Jurkat, Clone E6-1 (cell line): ENCODE results near the gene EPB41L4A.

Experiments used
- DNase-seq: peaks from one replicate; pipeline ENCODE4 v3.0.0-alpha.2; 2011; ENCODE audit warnings: low read depth, low spot score
- H3K4me3 ChIP-seq: 2 replicates; pipeline ENCODE4 v1.5.1; 2011; ENCODE audit warnings: mild to moderate bottlenecking, low read length, control low read depth, moderate library complexity

Gene EPB41L4A

DNA sequence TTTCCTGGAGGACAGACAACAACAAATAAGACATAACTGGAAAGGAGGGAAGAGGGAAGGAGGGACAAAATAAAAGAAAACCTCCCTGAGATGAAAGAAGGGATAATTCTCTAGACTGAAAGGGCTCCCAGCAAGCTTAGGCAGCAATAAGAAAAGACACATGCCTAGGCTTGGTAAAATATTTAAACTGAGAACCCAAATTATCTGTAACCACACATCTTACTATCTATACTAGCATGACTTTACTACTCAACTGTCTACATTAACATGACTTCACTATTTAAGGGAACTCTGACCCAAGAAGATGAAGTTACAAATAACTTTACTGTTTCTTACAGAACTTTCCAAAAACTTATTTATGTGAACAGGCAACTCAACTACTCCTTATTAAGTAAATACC is 95.9 kb downstream of the EPB41L4A start:
- DNase-seq: no peak
- no peak overlapping the region for H3K4me3 ChIP-seq

DNA sequence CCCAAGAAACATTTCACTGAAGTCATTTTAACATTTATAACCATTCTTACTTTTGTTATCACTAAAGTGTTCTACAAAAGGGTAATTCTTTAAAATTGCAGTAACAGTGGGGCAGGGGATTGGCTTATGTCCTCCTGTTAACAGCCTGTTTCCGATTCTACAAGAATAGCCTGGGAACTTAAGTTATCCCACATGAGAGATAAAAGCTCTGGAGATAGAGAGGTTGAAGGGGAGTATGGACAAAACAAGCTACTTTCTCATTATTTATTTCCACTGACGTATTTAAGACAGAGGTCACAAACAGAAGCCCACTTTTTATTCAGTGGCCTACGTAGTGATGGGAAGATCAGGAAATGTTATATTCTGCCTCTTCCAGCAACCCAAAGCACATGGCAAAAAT is 98.7 kb downstream of the EPB41L4A start:
- DNase-seq: no peak
- H3K4me3 ChIP-seq: no peak overlapping the region

DNA sequence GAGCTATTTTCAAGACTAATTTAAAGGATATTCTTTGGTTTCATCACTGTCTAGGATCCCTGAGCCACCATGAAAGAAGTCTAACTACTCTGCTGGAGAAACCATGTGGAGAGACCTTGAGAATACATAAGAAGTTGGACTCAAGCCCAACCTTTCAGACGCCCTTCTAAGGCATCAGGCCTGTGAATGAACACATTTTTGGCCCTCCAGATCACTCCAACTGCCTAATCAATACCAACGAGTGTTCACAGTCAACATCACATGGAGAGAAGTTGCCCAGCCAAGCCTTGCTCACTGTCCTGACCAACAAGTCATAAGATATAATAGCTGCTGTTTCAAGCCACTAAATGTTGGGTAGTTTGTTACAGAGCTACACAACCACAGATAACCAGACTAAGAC is 100.7 kb downstream of the EPB41L4A start:
- no peak overlapping the region for H3K4me3 ChIP-seq
- DNase-seq: no peak

DNA sequence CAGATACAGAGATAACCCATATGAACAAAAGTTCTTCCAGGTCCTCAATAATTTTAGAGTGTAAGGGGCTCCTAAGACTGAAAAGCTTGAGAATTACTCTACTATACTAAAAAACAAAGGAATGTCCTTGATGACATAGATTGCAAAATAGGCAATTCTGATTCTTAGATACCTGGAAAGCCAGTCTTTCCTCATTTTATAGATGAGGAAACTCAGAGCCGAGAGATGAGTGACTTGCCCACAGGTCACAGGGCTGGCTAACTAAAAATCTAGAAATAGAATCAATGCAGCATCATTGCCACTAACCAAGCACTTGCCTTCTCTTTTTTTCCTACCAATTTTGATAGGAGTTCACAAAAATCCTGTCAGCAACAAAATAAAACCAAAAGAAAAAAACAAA is 101.2 kb downstream of the EPB41L4A start:
- no peak overlapping the region for H3K4me3 ChIP-seq
- DNase-seq: no peak

DNA sequence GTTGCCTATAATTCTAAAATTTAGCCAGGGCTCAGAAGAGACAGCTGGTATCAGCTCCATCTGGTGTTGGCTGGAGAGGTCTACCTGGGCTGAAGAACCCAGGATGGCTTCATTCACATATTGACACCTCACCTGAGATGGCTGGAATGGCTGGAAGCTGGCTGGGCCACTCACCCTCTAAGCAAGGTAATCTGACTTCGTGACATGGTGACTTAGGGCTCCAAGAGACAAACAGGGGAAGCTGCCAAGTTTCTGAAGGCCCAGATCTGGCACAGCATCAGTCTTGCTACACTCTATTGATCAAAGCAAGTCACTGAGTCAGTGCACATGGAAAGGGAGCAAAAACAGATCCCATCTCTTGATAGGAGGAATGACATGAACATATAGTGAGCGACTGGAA is 102.3 kb downstream of the EPB41L4A start:
- no peak overlapping the region for H3K4me3 ChIP-seq
- no peak for DNase-seq

DNA sequence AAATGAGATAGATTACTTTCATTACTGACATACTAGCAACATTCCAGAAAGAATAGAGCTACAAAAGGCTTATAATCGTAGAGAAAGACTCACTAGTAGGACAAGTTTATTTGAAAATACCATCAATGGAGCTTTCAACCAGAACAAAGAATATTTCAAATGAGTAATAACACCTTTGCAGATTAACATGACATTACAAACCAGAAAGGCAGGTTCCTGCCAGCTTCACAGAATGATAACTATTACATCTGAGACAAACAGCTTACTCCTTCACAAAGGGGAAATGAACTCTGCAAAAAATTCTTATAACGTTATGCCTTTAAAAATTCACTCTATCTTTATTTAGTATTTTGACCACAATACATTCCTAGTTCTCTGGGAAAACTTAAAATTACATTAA is 103.1 kb downstream of the EPB41L4A start:
- no peak overlapping the region for H3K4me3 ChIP-seq
- no peak for DNase-seq

DNA sequence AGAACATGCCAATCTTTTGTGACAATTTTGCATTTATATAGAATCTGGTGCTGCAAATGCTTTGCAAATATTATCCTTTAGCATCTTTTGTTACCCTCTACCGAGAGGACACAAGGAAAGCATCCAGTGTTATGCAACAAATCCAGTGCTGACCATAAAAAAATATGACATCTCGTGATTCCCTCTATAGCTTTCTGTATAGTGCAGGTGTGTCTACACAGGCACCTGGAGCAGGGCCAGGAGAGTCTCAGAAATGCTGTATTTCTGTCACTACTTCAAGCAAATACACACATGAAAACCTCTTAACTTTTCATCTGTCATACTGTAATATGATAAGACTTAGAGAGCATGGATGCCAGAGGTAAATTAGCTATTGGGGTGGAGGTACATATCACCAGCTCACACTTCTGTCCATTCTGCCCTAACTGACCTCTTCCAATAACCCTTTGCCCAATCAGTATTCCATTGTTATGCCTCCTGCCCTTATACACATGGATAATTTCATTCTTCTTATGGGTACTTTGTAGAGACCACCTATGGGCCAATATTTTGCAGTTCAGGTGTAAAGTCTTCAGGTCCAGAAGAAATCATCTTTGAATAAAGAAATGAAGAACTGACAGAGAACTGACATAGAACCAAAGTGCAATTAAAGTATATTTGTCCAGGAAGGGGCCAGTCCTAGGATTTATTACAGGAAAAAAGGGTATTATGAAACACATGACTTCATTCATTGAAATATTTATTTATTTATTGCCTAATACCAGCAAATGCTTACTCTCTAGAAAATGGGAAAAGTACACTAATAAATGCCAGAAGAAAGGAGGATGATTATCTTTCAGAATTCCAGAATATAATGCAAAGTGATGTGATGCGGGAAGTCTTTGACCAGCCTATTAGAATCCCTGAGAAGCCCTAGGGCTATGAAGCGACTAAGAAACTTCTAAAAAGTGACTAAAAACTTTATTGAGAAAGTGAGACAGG is 106.5 kb downstream of the EPB41L4A start:
- no peak overlapping the region for H3K4me3 ChIP-seq
- DNase-seq: no peak

DNA sequence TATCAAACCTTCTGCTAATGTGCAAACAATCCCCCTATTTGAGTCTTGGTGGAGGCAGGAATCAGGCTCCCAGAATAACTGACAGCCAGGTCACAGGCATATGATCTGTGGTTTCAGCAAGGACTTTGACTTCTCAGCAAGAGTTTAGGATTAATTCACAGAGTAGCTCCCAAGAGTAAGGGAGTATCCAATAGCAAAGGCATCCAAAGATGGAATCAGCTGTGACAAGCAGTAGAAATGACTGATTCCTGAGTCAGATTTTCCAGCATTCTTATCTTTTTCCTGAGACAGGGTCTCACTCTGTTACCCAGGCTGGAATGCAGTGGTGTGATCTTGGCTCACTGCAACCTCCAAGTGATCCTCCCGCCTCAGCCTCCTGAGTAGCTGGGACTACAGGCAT is 108.3 kb downstream of the EPB41L4A start:
- DNase-seq: no peak
- H3K4me3 ChIP-seq: no peak overlapping the region

DNA sequence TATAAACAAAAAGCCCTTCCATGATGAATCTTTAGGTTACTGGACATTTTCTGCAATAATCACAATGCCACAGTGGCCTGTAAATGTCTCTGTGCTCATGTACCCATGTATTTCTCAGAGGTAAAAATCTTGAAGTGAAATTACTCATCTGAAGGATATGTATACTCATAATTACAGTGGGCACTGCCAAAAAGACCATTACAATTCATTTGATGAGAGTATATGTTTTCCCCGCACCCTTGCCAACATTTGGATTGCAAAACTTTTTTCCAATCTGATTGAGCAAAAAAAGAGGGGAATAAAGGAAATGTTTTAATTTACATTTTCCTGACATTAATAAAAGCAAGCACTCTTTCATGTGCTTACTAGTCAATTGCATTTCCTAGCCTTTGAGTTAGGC is 110.5 kb downstream of the EPB41L4A start:
- no peak overlapping the region for H3K4me3 ChIP-seq
- no peak for DNase-seq

DNA sequence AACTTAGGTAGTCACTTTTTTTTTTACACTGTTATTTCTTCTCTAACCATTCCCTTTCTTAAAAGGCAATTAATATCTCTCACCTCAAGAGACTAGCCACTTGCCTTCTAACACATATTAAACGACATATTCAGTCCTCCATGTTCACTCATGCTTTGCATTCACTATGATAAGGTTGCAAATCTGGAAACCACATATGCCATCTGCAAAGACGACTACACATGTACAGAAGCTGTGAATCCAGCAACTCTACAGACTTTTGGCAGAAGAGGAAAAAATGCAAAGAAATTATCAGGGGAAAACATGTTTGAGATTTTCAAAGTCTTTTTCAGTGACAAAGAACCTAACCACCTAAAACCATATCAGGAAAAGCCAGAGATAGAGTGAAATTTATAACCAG is 112.1 kb downstream of the EPB41L4A start:
- no peak for DNase-seq

DNA sequence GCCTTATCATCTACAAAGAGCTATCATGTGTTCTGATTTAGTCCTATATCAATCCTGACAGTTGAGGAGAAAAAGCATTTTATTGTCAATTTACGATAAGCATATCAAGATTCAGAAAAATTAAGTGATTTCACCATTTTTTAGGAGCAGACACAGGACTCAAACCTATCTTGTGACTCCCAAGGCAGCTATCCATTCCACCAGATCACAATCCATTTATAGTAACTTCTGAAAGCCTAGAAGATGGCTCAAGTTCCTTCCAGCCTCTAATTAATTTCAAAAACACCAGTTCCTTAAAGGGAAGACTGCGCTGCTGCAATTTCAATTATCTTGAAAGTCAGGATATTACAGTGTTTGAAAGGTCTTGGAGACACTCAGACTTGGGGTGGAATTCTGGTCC is 114.3 kb downstream of the EPB41L4A start:
- no peak for DNase-seq
- no peak overlapping the region for H3K4me3 ChIP-seq

More for the DNA sequence above, 112.1 kb downstream of the EPB41L4A start:
- H3K4me3 ChIP-seq: no peak overlapping the region

DNA sequence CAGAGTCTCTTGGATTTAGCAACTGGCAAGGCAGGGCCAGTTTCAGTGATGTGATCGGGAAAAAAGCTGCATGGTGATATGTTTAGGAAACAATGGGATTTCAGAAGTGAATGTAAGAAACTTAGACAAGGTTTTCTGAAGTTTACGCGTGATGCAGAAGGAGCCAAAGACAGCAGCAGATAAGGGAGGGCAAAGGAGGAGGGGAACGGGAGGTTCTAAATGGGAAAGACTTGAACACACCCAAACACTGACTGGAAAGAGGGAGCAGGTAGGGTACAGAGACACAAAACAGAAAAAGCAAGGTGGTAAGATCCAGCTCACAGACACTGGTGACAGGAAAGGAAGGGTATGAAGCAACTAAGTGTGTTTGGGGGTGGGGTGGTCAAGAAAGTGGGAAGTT is 115.4 kb downstream of the EPB41L4A start:
- DNase-seq: no peak
- no peak overlapping the region for H3K4me3 ChIP-seq

DNA sequence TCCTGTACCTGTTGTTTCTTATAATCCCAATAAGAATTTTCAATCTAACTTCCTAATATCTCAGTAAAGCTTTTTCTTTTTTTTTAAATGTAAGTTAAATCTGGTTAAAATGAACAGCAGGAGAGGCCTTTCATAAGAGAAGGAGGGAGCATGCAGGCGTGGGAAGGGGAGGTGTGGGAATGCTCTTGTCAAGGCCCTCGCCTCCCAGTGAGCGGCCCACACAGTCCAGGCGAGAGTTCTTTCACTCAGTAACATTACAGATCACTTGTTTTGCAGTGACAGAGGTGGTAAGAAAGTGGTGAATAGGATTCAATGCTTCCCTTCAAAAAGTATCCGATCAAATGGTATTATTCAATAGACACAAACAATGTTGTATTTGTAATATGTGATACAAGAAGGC is 125.0 kb downstream of the EPB41L4A start:
- DNase-seq: no peak
- no peak overlapping the region for H3K4me3 ChIP-seq

DNA sequence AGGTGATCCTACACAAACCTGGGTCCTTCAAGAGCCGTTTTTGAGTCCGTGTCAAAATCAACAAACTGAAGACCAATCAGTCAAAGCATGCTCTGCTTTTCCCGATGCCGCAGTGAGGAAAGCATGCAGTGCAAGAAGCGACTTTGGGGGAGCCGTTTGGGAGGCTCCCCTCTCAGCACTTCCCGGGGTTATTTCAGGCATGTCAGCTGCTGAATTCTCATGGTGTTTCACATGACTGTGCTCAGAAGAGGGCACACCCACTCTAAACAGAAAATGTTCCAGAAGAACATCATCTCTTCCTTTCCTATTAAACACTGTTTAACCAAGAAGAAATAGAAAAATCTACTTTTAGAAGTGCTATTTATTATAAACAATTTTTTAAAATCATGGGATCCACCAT is 125.5 kb downstream of the EPB41L4A start:
- no peak for DNase-seq
- H3K4me3 ChIP-seq: no peak overlapping the region

DNA sequence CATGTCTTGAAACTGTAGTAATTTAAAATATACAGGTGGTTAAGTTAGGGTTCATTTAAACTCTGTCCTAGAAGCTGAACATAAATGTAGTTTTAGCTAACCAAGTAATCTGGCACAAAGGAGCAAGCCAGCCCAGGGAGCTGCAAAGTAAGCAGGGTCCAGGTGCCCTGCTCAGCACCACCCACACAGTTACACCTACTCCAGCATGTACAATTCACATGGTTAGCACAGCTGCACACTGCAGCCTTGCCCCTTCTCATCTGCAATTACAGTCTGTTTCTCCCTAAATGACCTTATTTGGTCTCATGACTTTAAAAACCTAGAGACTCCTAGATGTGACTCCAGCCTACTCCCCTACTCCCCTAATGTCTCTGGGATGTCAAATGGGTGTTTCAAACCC is 128.4 kb downstream of the EPB41L4A start:
- H3K4me3 ChIP-seq: no peak overlapping the region
- DNase-seq: no peak

DNA sequence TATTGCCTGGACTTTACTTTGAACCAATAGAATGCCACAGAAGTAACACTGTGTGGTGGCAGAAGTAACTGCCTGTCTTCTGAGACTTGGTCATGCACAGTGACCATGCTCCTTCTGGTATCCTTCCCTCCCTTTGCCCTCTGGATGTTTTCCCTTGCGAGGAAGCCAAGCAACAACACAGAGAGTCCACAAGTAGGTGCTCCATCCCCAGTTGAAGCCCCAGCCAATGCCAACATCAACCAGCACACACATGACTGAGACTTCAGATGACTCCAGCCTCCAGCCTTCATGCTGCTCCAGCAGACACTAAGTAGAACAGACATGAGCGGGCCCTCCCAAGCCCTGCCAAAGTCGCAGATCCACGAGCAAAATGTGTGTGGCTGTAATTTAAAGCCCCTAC is 129.6 kb downstream of the EPB41L4A start:
- no peak for DNase-seq
- no peak overlapping the region for H3K4me3 ChIP-seq

DNA sequence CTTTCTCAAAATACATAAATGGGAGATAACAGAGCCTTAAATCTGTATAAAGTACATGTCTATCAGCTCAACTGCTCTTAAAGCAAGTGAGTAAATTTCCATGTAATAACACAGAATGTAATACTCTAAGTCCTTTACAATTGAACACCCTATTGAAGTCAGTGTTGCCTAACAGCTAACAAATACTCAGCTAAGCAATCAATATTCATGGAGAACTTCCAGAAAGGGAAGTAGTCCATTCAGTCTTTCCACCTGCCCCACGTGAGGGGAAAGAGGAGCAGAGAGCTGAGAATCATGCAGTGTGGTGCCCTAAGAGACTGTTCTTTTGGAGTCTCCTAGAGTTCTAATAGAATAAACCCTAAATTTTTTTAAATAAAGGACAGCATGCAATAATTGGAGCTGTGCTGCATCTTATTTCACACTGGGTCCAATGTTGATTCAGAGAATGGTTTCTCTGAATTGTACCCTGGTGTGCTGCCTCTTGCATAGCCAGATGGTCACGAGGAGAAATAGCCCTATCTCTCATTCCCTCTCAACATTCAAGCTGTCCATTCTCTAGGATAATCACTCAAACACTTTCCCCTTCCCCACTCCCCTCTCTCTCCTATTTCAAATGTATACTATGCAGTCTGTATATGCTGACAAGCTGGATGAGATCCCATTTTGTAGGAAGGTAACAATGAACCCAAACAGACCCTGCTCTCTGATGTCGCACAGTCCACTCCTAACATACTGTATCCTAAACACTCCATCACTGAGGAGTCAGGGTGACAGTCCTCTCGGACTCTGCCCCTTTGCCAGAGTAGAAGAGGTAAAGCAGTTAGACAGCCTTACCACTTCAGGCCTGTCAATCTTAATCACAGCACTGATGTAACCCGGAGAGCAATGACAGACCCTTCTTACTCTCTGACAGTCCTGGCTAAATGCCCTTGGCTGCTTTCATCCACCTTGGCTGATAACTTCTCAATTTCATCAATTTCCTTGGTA is 134.8 kb downstream of the EPB41L4A start:
- H3K4me3 ChIP-seq: no peak overlapping the region
- DNase-seq: no peak

DNA sequence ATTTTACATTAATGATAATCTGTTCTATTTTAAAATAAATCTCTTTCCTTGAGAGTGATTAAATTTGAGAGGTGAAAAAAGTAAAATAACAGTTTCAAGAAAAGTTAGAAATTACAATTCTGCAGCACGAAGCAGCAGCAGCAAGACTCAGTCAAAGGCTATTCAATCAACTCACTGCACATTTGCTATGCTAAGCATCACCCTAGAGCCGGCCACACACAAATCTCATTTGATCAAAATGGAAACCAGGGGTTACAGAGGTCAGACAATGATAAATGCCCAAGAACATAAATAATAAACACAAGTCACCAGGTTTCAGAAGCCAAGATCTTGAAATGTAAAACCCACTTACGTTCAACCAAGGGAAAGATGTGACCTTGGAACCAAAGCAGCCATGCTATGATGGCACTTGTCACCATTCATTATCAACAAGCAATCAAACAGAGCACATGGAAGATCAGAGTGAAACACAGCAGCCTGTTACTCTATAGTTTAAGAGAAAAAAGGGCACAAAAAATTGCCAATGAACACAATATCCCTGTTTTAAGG is 136.0 kb downstream of the EPB41L4A start:
- no peak for DNase-seq

DNA sequence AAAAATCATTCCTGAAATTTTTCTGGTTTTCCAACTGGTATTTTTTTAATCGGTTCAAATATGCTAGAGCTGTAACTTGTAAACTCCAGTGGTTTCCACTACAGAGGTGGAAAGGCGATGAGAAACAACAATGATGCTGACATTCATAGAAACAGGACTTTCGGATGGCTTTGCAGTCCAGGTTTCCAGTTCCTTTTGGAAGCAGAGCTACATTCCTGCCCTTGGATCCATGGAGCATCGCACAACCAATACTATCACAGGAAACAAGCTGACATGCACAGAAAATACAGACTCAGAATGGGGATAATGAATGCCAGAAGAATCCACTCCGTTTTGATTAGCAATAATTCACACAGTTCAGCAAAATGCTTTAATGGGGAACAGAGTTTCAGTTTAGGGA is 140.0 kb downstream of the EPB41L4A start:
- no peak for DNase-seq
- no peak overlapping the region for H3K4me3 ChIP-seq

More for the DNA sequence above, 136.0 kb downstream of the EPB41L4A start:
- H3K4me3 ChIP-seq: no peak overlapping the region

DNA sequence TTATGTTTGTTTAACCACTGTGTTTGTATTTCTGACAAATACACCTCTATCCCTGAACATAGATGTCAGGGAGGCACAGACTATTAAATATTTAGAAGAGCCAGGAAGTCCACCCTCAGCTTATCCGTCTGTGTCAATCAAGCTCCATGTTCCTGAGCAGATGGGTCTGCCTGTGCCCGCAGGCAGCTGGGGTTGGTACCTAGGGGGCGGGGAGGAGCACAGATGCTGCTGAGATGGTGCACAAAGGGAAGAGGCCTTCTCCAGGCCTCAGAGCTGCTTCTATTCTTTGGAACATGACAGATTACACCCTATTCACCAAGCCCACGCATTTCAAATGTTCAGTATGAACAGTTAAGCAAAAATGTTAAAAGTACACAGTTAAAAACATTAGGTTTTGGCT is 142.1 kb downstream of the EPB41L4A start:
- peak; percentile 3 for DNase-seq
- no peak overlapping the region for H3K4me3 ChIP-seq
